Spleen (tissue), 11 donors: Measurements from ENCODE around the gene DHX35. TPM values are rescaled to one million over a fixed set of nuclear protein-coding genes. Genes with fewer than 3 reads are reported as not detected.

ENCODE experiments used
- DNase-seq: peaks from one replicate; pipeline ENCODE4 v3.0.0-alpha.2; 2020
- H3K27ac ChIP-seq, 8 donors: fragments of 200-600 bp; sonication (generic) in 7 of 8; 1 replicate in 4 of 8; 2 replicates in 4 of 8; pipeline versions ENCODE4 v1.5.0 to v1.8.0; 2016 to 2021; ENCODE audit warnings: inconsistent platforms in 4 of 8, mild to moderate bottlenecking in 4 of 8, moderate library complexity in 1 of 8
- H3K27me3 ChIP-seq, 7 donors: fragments of 200-600 bp; sonication (generic) in 6 of 7; replicated peaks in 1 of 7; 1 replicate in 4 of 7; 2 replicates in 3 of 7; pipeline versions ENCODE4 v1.5.0 to v1.8.0; 2016 to 2021; ENCODE audit warnings: inconsistent platforms in 3 of 7, mild to moderate bottlenecking in 1 of 7
- H3K36me3 ChIP-seq, 6 donors: fragments of 200-600 bp; sonication (generic) in 5 of 6; 1 replicate in 4 of 6; 2 replicates in 2 of 6; pipeline versions ENCODE4 v1.5.0 to v1.8.0; 2016 to 2021; ENCODE audit warnings: inconsistent platforms in 2 of 6
- H3K4me1 ChIP-seq, 6 donors: fragments of 200-600 bp; sonication (generic) in 5 of 6; 1 replicate in 3 of 6; 2 replicates in 3 of 6; pipeline versions ENCODE4 v1.5.0 to v1.8.0; 2016 to 2021; ENCODE audit warnings: inconsistent platforms in 3 of 6
- H3K4me3 ChIP-seq, 8 donors: fragments of 200-600 bp; sonication (generic) in 7 of 8; 1 replicate in 4 of 8; 2 replicates in 4 of 8; pipeline versions ENCODE4 v1.5.0 to v1.8.0; 2016 to 2021; ENCODE audit warnings: inconsistent platforms in 4 of 8, mild to moderate bottlenecking in 4 of 8, moderate library complexity in 2 of 8
- H3K9me3 ChIP-seq, 8 donors: fragments of 200-600 bp; sonication (generic) in 7 of 8; 1 replicate in 4 of 8; 2 replicates in 4 of 8; pipeline versions ENCODE4 v1.5.0 to v1.8.0; 2016 to 2021; ENCODE audit warnings: inconsistent platforms in 4 of 8
- POLR2A ChIP-seq, 3 donors: fragments of 450-650 bp; IDR thresholded peaks; one replicate each; pipeline ENCODE4 v1.5.1; 2017; ENCODE audit warnings: antibody characterized with exemption in 3 of 3, mild to moderate bottlenecking in 1 of 3
- POLR2AphosphoS5 ChIP-seq, 3 donors: sonication (generic); formaldehyde crosslinking; IDR thresholded peaks; one replicate each; pipeline ENCODE4 v1.5.1; 2017; ENCODE audit warnings: antibody characterized with exemption in 3 of 3
- WGBS, 5 donors: extraction: QIAGEN DNeasy Blood & Tissue Kit in 3 of 5; methylation state at CpG; one replicate each; pipeline versions ENCODE4 v1.1.5 to v1.1.7; 2013 to 2018; 5-methylcytosine and 5-hydroxymethylcytosine counted together
- intact Hi-C: fragments of 100-400 bp; cut with DNase I; formaldehyde crosslinking; loops from one replicate; pipeline ENCODE4 v1.15.0; 2023; ENCODE audit warnings: low total_unique reads
- polyA plus RNA-seq, 3 donors: library from polyadenylated mRNA; stranded (reverse); fragments of 200-250 nt; gene quantifications; one replicate each; pipeline ENCODE4 v1.2.1, GENCODE V29; 2013
- total RNA-seq, 7 donors: library from RNA; depleted of rRNA in 3 of 7; stranded (reverse); fragments of >200 nt in 3 of 7; fragmentation: NEBNext Ultra II Directional in 4 of 7; extraction: Animal tissue kit (Norgen Biotek cat#: 25700) in 4 of 7; gene quantifications; one replicate each; pipeline versions ENCODE4 v1.1.0 to v1.2.1, GENCODE V29; 2016 to 2021
- TF ChIP-seq, protein P1 (sequence below), 11 experiments: fragments of 200-600 bp in 7 of 11; fragments of 450-650 bp in 4 of 11; sonication (generic) in 4 of 11; IDR thresholded peaks in 8 of 11; conservative IDR thresholded peaks in 3 of 11; 1 replicate in 7 of 11; 2 replicates in 4 of 11; pipeline versions ENCODE4 v1.4.0 to v1.8.0; 2016 to 2021; ENCODE audit warnings: antibody characterized with exemption in 11 of 11, inconsistent platforms in 4 of 11, mild to moderate bottlenecking in 1 of 11
- donor health status: healthy with polysubstance abuse.
- donor health status: DM: no; HTN: no; CAD: no; lungs with moderate emphysema.
- donor health status: DM: no; HTN: no; CAD: no.
- donor health status: Bipolar disorder and iron deficiency.
- donor health status: healthy.
- donor health status: DM: no; HTN: no; CAD: no.
- donor health status: DM: yes; HTN: yes; CAD: no.

DHX35 gene
- total and polyA plus RNA-seq, 10 donors: 4.7 to 16.4 (median 11.3) TPM

- intact Hi-C loops: no loop called here
- 57 to 78% (median 66%) methylated on average over 4 of the region's 4 CpGs for WGBS, 5 donors
- H3K4me3 ChIP-seq: peak overlapping the region in 7 of 8 donors; percentile 53 to 82 (median 70)
Measured at GRCh38 chr20:39050555-39050902, 88.4 kb downstream of the DHX35 start.

DNA sequence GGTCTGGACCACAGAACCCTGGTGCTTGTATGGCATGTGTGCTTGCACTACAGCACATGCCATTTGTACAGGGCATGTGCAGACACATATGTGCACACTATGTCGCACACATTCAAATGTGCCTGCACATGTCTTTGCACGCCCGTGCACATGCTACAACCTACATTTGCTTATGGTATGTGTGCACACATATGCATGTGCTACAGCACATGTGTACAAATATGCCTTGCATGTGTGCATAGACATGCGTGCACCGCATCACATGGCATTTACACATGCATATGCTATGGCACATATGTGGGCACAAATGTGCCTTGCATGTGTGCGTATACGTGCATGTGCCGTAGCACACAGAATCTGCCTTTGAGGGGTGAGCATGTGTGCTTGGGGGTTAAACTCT, 90.5 kb downstream of the DHX35 start:
- Histone ChIP-seq H3K36me3 (no peaks in the 10 kb centered on the region), H3K4me3 (no peak overlapping the region), H3K27ac (no peak overlapping the region), H3K27me3 (peaks cover 0 to 35% (median 0%) of the 10 kb centered on the region in 7 donors), H3K4me1 (peaks cover 3 to 19% (median 16%) of the 10 kb centered on the region in 6 donors), H3K9me3 (no peaks in the 10 kb centered on the region)
- intact Hi-C loops: no loop called here
- TF ChIP-seq POLR2A (IDR thresholded peaks at IDR 0.05) (no peak), POLR2AphosphoS5 (IDR thresholded peaks at IDR 0.05) (no peak)
- TF ChIP-seq, protein P1, sequence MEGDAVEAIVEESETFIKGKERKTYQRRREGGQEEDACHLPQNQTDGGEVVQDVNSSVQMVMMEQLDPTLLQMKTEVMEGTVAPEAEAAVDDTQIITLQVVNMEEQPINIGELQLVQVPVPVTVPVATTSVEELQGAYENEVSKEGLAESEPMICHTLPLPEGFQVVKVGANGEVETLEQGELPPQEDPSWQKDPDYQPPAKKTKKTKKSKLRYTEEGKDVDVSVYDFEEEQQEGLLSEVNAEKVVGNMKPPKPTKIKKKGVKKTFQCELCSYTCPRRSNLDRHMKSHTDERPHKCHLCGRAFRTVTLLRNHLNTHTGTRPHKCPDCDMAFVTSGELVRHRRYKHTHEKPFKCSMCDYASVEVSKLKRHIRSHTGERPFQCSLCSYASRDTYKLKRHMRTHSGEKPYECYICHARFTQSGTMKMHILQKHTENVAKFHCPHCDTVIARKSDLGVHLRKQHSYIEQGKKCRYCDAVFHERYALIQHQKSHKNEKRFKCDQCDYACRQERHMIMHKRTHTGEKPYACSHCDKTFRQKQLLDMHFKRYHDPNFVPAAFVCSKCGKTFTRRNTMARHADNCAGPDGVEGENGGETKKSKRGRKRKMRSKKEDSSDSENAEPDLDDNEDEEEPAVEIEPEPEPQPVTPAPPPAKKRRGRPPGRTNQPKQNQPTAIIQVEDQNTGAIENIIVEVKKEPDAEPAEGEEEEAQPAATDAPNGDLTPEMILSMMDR (IDR thresholded peaks at IDR 0.05 in 8 of 11, conservative IDR thresholded peaks at IDR 0.05 in 3 of 11): no peak
- 88 to 96% (median 95%) methylated on average over 8 of the region's 8 CpGs for WGBS, 5 donors
- no peak for DNase-seq

More at GRCh38 chr20:39050555-39050902, 88.4 kb downstream of the DHX35 start:
- Histone ChIP-seq H3K27me3 (peaks cover 0 to 21% (median 0%) of the 10 kb centered on the region in 7 donors), H3K27ac (peak overlapping the region in 2 of 8 donors; percentile 75 to 81), H3K4me1 (peaks cover 3 to 19% (median 16%) of the 10 kb centered on the region in 6 donors), H3K9me3 (no peaks in the 10 kb centered on the region), H3K36me3 (no peaks in the 10 kb centered on the region)
- DNase-seq: no peak
- no peak for TF ChIP-seq POLR2AphosphoS5 (IDR thresholded peaks at IDR 0.05)
- TF ChIP-seq, protein P1 (IDR thresholded peaks at IDR 0.05 in 8 of 11, conservative IDR thresholded peaks at IDR 0.05 in 3 of 11): no peak
- no peak for TF ChIP-seq POLR2A (IDR thresholded peaks at IDR 0.05)

- no peaks in the 10 kb centered on the region for H3K36me3 ChIP-seq
- H3K27me3 ChIP-seq: peaks cover 0 to 50% (median 0%) of the 10 kb centered on the region in 7 donors
- no peak for DNase-seq
- no peak overlapping the region for H3K4me3 ChIP-seq
- no peaks in the 10 kb centered on the region for H3K4me1 ChIP-seq
- no peaks in the 10 kb centered on the region for H3K9me3 ChIP-seq
- TF ChIP-seq POLR2AphosphoS5 (IDR thresholded peaks at IDR 0.05): no peak
- TF ChIP-seq POLR2A (IDR thresholded peaks at IDR 0.05): no peak
- TF ChIP-seq, protein P1 (IDR thresholded peaks at IDR 0.05 in 8 of 11, conservative IDR thresholded peaks at IDR 0.05 in 3 of 11): no peak
- 66 to 78% (median 71%) methylated on average over 7 of the region's 7 CpGs for WGBS, 5 donors
- intact Hi-C loops: no loop called here
- no peak overlapping the region for H3K27ac ChIP-seq
Measured at GRCh38 chr20:39057143-39057542, 95.0 kb downstream of the DHX35 start.

DNA sequence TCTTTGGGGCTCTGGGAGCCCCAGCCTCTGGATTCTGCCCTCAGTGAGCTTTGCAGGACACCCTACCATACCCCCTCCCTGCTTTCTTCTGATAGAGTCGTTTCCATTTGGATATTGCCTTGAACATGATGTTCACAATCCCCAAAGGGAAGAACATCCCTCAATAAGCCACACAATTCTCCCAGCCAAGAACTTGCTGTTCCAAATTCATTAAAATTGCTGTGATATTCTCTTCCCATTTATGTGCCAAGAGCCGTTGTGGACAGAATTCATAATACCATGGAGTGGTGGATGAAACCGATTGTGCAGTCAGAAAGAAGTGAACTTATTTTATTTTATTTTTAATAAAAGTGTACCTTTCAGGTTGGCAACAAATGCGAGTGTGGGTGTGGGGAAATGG, 95.8 kb downstream of the DHX35 start:
- H3K4me1 ChIP-seq: no peaks in the 10 kb centered on the region
- intact Hi-C loops: no loop called here
- no peak overlapping the region for H3K27ac ChIP-seq
- H3K36me3 ChIP-seq: no peaks in the 10 kb centered on the region
- H3K4me3 ChIP-seq: no peak overlapping the region
- H3K27me3 ChIP-seq: peaks cover 0 to 43% (median 0%) of the 10 kb centered on the region in 7 donors
- no peak for DNase-seq
- no peaks in the 10 kb centered on the region for H3K9me3 ChIP-seq
- TF ChIP-seq POLR2A (IDR thresholded peaks at IDR 0.05) (no peak), POLR2AphosphoS5 (IDR thresholded peaks at IDR 0.05) (no peak)
- TF ChIP-seq, protein P1 (IDR thresholded peaks at IDR 0.05 in 8 of 11, conservative IDR thresholded peaks at IDR 0.05 in 3 of 11): no peak
- 78 to 90% (median 86%) methylated on average over 4 of the region's 4 CpGs for WGBS, 5 donors
